AG04449 (cell line): ENCODE results near the gene ADAMTS17.
"Not testable (repeated sequence)": the region's sequence is repeated elsewhere in the genome, so short reads cannot be mapped to it uniquely, and the experiment has no call there.

Experiments used
- CTCF ChIA-PET: fragments of 350-600 bp; formaldehyde crosslinking; extraction: SDS; loops from one replicate; lab custom pipeline; 2021; ENCODE audit warnings: antibody characterized with exemption; lab: Yijun Ruan, JAX
- POLR2A ChIA-PET: fragments of 400-600, 350-600 bp; formaldehyde crosslinking; extraction: SDS; loops from one replicate; lab custom pipeline; 2020; ENCODE audit warnings: antibody characterized with exemption, inconsistent platforms; lab: Yijun Ruan, JAX
- DNase-seq: peaks from one replicate; pipeline ENCODE4 v3.0.0-alpha.2; 2010; ENCODE audit warnings: low read depth, low spot score
- H3K4me3 ChIP-seq: 2 replicates; pipeline ENCODE4 v1.5.1; 2011; ENCODE audit warnings: low read depth, mild to moderate bottlenecking, control low read depth, low read length
- TF ChIP-seq, protein P1 (sequence below): IDR thresholded peaks from one replicate; pipeline ENCODE4 v1.5.1; 2011; ENCODE audit warnings: mild to moderate bottlenecking, moderate library complexity, low read length, control low read depth, inconsistent platforms; ENCODE audit not compliant: insufficient read depth; ENCODE audit errors: missing control alignments

Gene ADAMTS17

GRCh38 chr15:100096248-100096600 lies 245.6 kb downstream of the ADAMTS17 start:
- TF ChIP-seq, protein P1, sequence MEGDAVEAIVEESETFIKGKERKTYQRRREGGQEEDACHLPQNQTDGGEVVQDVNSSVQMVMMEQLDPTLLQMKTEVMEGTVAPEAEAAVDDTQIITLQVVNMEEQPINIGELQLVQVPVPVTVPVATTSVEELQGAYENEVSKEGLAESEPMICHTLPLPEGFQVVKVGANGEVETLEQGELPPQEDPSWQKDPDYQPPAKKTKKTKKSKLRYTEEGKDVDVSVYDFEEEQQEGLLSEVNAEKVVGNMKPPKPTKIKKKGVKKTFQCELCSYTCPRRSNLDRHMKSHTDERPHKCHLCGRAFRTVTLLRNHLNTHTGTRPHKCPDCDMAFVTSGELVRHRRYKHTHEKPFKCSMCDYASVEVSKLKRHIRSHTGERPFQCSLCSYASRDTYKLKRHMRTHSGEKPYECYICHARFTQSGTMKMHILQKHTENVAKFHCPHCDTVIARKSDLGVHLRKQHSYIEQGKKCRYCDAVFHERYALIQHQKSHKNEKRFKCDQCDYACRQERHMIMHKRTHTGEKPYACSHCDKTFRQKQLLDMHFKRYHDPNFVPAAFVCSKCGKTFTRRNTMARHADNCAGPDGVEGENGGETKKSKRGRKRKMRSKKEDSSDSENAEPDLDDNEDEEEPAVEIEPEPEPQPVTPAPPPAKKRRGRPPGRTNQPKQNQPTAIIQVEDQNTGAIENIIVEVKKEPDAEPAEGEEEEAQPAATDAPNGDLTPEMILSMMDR = no peak
- ChIA-PET CTCF (no interaction called here), POLR2A (no interaction called here)
- no peak overlapping the region for H3K4me3 ChIP-seq
- DNase-seq = no peak

- ChIA-PET CTCF (no interaction called here), POLR2A (no interaction called here)
Measured at GRCh38 chr15:100095541-100096247, 246.1 kb downstream of the ADAMTS17 start.

GRCh38 chr15:100094127-100094510 lies 247.7 kb downstream of the ADAMTS17 start:
- POLR2A ChIA-PET = no interaction called here
- CTCF ChIA-PET = no interaction called here
- H3K4me3 ChIP-seq = no peak overlapping the region

More at GRCh38 chr15:100095541-100096247, 246.1 kb downstream of the ADAMTS17 start:
- DNase-seq = no peak
- TF ChIP-seq, protein P1 = no peak
- H3K4me3 ChIP-seq = no peak overlapping the region

DNA sequence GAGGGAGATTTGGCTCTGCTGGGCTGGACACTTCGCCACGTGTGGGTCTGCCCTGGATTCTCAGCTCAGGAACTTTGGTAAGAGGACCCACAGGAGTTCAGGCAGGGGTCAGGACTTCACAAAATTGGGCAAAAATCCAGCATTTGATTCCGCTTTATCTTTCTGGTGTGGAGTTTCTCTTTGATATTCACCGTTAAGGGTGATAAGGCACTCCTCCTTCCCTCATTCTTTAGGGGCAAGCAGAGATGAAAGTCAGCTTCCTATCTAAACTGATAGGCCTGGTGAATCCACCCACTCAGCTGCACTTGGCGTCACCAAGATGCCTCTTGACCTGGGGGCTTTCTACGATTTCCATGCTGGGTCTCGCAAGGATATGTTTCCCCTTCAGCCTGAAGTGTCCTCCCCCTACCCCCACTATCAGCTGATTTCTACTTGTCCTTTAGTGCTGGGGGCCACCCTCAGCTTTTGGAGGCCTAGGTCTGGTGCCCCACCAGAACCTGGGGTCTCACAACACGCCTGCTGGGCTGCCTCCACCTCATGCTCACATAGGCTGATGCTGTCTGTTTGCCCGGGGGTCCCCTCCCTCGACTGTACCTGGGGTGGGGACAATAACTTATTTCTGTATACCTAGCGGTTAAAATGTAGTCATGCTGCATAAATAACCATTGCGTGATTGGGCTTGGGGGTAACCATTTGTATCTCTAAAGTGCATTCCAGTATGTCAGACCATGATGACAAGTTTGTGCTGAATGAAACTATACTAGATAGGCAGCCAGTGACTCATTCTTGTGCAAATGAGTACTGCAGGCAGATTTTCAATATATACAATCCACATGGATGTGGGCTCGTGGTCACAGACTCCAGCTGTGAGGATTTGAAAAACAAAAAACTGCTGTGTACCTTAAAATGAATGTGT lies 248.3 kb downstream of the ADAMTS17 start:
- TF ChIP-seq, protein P1 = no peak
- ChIA-PET CTCF (no interaction called here), POLR2A (no interaction called here)
- no peak overlapping the region for H3K4me3 ChIP-seq
- DNase-seq = no peak

More at GRCh38 chr15:100094127-100094510, 247.7 kb downstream of the ADAMTS17 start:
- no peak for DNase-seq
- TF ChIP-seq, protein P1 = no peak

DNA sequence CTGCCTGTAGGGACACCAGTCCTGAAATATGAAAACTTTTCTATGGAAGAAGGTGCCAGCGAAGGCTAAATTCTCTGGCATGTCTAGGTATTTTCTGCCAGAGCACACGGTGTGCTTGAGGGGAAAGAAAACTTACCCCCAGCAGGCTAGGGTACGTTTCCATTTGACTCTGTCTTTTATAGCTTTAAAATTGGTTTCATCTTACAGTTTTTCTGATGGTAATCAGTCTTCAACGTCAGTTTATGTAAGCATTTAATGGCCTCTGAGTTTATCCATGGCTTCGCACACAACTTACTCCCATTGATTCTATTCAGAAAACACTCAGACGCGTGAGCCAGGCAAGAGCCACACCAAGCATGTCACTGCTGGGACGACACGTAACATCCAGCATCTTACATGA lies 249.7 kb downstream of the ADAMTS17 start:
- TF ChIP-seq, protein P1 = no peak
- ChIA-PET POLR2A (no interaction called here), CTCF (no interaction called here)
- DNase-seq = no peak
- no peak overlapping the region for H3K4me3 ChIP-seq

GRCh38 chr15:100090411-100090810 lies 251.4 kb downstream of the ADAMTS17 start:
- CTCF ChIA-PET = no interaction called here
- POLR2A ChIA-PET = no interaction called here
- TF ChIP-seq, protein P1 = no peak
- DNase-seq = no peak
- H3K4me3 ChIP-seq = no peak overlapping the region

DNA sequence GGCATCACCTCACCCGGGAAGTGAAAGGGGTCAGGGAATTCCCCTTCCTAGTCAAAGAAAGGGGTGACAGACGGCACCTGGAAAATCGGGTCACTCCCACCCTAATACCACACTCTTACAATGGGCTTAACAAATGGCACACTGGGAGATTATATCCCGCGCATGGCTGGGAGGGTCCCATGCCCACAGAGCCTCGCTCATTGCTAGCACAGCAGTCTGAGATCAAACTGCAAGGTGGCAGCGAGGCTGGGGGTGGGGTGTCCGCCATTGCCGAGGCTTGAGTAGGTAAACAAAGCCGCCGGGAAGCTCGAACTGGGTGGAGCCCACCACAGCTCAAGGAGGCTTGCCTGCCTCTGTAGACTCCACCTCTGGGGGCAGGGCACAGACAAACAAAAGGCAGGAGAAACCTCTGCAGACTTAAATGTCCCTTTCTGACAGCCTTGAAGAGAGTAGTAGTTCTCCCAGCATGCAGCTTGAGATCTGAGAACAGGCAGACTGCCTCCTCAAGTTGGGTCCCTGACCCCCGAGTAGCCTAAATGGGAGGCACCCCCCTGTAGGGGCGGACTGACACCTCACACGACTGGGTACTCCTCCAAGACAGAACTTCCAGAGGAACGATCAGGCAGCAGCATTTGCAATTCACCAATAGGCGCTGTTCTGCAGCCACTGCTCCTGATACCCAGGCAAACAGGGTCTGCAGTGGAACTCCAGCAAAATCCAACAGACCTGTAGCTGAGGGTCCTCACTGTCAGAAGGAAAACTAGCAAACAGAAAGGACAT lies 257.5 kb downstream of the ADAMTS17 start:
- H3K4me3 ChIP-seq, DNase-seq, CTCF ChIA-PET, POLR2A ChIA-PET: not testable (repeated sequence)
